ENCODE results near the gene LINGO4.

LINGO4 gene

DNA sequence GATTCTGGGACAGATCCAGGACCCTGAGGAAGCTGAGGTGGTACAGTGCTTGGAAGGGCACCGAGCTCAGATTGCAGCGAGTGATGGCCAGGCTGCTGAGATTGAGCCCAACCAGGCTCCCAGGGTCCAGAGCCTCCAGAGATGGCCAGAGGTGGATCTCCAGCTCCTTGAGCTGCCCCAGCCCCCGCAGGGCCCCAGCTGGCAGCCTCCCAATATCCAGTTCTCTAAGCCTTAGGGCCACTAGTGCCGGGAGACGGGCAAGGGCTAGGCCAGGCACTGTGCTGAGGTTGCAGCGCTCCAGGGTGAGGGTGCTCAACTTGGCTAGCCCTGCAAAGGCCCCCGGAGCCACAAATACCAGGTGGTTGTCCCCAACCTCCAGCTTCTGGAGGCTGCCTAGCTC is 3.4 kb downstream of the LINGO4 start:
- Histone ChIP-seq H3K4me3 (ENCODE audit: low read depth in 1 of 2, low read length in 2 of 2) (no peak overlapping the region), H3K9ac (ENCODE audit: low read depth, low read length) (no peak overlapping the region), H3K36me3 (ENCODE audit: insufficient read depth, low read length) (peaks cover 3% of the 10 kb centered on the region; the same call in 1 of the 2 replicates), H3K27ac (ENCODE audit: low read length) (no peak overlapping the region), H4K20me1 (ENCODE audit: insufficient read depth, low read length) (no peaks in the 10 kb centered on the region), H2AFZ (ENCODE audit: low read depth, low read length) (no peak overlapping the region), H3K4me1 (ENCODE audit: insufficient read depth, low read length) (no peaks in the 10 kb centered on the region), H3K27me3 (ENCODE audit: insufficient read depth, low read length, poor library complexity) (no peaks in the 10 kb centered on the region), H3K79me2 (ENCODE audit: insufficient read depth, low read length) (no peaks in the 10 kb centered on the region), H3K9me3 (ENCODE audit: insufficient read depth, low read length, severe bottlenecking) (no peaks in the 10 kb centered on the region), H3K4me2 (ENCODE audit: insufficient read depth, low read length) (no peak overlapping the region)
- no peak for ATAC-seq (ENCODE audit: insufficient read depth, low read depth)
- DNase-seq, result no peak
- no peak for TF ChIP-seq EZH2 (IDR thresholded peaks at IDR 0.05; ENCODE audit: borderline replicate concordance, low read depth, low read length, severe bottlenecking)
- TF ChIP-seq, protein P1, sequence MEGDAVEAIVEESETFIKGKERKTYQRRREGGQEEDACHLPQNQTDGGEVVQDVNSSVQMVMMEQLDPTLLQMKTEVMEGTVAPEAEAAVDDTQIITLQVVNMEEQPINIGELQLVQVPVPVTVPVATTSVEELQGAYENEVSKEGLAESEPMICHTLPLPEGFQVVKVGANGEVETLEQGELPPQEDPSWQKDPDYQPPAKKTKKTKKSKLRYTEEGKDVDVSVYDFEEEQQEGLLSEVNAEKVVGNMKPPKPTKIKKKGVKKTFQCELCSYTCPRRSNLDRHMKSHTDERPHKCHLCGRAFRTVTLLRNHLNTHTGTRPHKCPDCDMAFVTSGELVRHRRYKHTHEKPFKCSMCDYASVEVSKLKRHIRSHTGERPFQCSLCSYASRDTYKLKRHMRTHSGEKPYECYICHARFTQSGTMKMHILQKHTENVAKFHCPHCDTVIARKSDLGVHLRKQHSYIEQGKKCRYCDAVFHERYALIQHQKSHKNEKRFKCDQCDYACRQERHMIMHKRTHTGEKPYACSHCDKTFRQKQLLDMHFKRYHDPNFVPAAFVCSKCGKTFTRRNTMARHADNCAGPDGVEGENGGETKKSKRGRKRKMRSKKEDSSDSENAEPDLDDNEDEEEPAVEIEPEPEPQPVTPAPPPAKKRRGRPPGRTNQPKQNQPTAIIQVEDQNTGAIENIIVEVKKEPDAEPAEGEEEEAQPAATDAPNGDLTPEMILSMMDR (IDR thresholded peaks at IDR 0.05; ENCODE audit: borderline replicate concordance, extremely low read depth, low read length, poor library complexity, severe bottlenecking), result no peak

DNA sequence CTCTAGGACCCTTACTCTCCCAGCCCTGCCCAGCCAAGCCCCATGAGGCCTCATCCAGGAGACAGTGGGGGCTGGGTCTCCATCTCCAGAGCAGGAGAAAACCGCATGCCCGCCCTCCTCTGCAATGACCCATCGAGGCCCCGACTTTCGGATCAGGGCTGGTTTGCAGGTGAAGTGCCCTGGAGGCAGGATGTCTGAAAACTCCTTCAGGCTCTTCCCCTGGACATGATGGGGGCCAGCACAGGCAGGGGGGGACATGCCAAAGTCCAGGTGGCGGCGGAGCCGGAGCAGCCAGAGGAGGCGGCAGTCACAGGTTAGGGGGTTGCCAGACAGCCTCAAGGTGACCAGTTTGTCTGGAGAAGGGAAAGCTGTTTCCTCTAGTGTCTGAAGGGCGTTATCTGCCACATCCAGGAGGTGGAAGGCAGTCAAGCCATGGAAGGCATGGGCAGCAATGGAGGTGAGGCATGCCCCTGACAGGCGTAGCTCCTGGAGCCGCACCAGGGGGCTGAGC is 3.9 kb downstream of the LINGO4 start:
- no peak overlapping the region for H3K9ac ChIP-seq (ENCODE audit: low read depth, low read length)
- no peak overlapping the region for H3K4me2 ChIP-seq (ENCODE audit: insufficient read depth, low read length)
- no peaks in the 10 kb centered on the region for H3K9me3 ChIP-seq (ENCODE audit: insufficient read depth, low read length, severe bottlenecking)
- ATAC-seq (ENCODE audit: insufficient read depth, low read depth), result no peak
- H4K20me1 ChIP-seq (ENCODE audit: insufficient read depth, low read length), result no peaks in the 10 kb centered on the region
- no peaks in the 10 kb centered on the region for H3K4me1 ChIP-seq (ENCODE audit: insufficient read depth, low read length)
- no peak overlapping the region for H2AFZ ChIP-seq (ENCODE audit: low read depth, low read length)
- no peak for TF ChIP-seq EZH2 (IDR thresholded peaks at IDR 0.05; ENCODE audit: borderline replicate concordance, low read depth, low read length, severe bottlenecking)
- TF ChIP-seq, protein P1 (IDR thresholded peaks at IDR 0.05; ENCODE audit: borderline replicate concordance, extremely low read depth, low read length, poor library complexity, severe bottlenecking), result no peak
- no peaks in the 10 kb centered on the region for H3K27me3 ChIP-seq (ENCODE audit: insufficient read depth, low read length, poor library complexity)
- no peak overlapping the region for H3K27ac ChIP-seq (ENCODE audit: low read length)
- no peak overlapping the region for H3K4me3 ChIP-seq (ENCODE audit: low read depth in 1 of 2, low read length in 2 of 2)
- H3K36me3 ChIP-seq (ENCODE audit: insufficient read depth, low read length), result peaks cover 3% of the 10 kb centered on the region; the same call in 1 of the 2 replicates
- no peaks in the 10 kb centered on the region for H3K79me2 ChIP-seq (ENCODE audit: insufficient read depth, low read length)
- DNase-seq, result no peak

DNA sequence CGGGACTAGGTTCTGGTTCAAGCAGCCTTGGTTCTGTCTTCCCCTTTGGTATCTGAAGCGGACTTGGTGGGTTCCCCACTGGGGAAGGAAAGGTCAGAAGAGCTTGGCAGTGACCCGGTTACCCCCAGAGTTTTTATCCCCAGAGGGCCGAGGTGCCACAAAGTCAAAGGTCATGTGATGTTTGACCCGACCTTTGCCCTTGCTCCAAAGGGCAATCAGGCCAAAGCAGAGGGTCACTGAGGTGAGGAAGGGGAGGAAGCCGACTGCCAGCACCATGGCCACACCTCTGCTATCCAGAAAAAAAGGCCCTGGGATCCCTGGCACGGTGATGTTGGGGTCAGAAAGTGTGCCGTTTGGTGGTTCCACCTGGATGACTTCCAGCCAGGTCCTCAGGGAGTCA is 4.4 kb downstream of the LINGO4 start:
- H3K36me3 ChIP-seq (ENCODE audit: insufficient read depth, low read length), result 0 out of 2 replicates have a peak, but pooled peaks cover 3% of the 10 kb centered on the region
- no peak for TF ChIP-seq EZH2 (IDR thresholded peaks at IDR 0.05; ENCODE audit: borderline replicate concordance, low read depth, low read length, severe bottlenecking)
- TF ChIP-seq, protein P1 (IDR thresholded peaks at IDR 0.05; ENCODE audit: borderline replicate concordance, extremely low read depth, low read length, poor library complexity, severe bottlenecking), result no peak
- no peaks in the 10 kb centered on the region for H3K9me3 ChIP-seq (ENCODE audit: insufficient read depth, low read length, severe bottlenecking)
- H3K4me1 ChIP-seq (ENCODE audit: insufficient read depth, low read length), result no peaks in the 10 kb centered on the region
- ATAC-seq (ENCODE audit: insufficient read depth, low read depth) (no peak), DNase-seq (no peak)
- H3K9ac ChIP-seq (ENCODE audit: low read depth, low read length), result no peak overlapping the region
- no peaks in the 10 kb centered on the region for H3K79me2 ChIP-seq (ENCODE audit: insufficient read depth, low read length)
- no peak overlapping the region for H3K27ac ChIP-seq (ENCODE audit: low read length)
- H4K20me1 ChIP-seq (ENCODE audit: insufficient read depth, low read length), result no peaks in the 10 kb centered on the region
- H2AFZ ChIP-seq (ENCODE audit: low read depth, low read length), result no peak overlapping the region
- no peak overlapping the region for H3K4me2 ChIP-seq (ENCODE audit: insufficient read depth, low read length)
- H3K4me3 ChIP-seq (ENCODE audit: low read depth in 1 of 2, low read length in 2 of 2), result no peak overlapping the region
- H3K27me3 ChIP-seq (ENCODE audit: insufficient read depth, low read length, poor library complexity), result no peaks in the 10 kb centered on the region

Measured in DND-41 (cell line).